DLD1 (cell line): Measurements from ENCODE around the gene THUMPD3.

ENCODE experiments used
- in situ Hi-C: cut with HindIII; loops from 2 replicates; pipeline ENCODE4 v1.10.0; 2017; ENCODE audit warnings: low sequenced_read_pairs

The THUMPD3 gene

DNA sequence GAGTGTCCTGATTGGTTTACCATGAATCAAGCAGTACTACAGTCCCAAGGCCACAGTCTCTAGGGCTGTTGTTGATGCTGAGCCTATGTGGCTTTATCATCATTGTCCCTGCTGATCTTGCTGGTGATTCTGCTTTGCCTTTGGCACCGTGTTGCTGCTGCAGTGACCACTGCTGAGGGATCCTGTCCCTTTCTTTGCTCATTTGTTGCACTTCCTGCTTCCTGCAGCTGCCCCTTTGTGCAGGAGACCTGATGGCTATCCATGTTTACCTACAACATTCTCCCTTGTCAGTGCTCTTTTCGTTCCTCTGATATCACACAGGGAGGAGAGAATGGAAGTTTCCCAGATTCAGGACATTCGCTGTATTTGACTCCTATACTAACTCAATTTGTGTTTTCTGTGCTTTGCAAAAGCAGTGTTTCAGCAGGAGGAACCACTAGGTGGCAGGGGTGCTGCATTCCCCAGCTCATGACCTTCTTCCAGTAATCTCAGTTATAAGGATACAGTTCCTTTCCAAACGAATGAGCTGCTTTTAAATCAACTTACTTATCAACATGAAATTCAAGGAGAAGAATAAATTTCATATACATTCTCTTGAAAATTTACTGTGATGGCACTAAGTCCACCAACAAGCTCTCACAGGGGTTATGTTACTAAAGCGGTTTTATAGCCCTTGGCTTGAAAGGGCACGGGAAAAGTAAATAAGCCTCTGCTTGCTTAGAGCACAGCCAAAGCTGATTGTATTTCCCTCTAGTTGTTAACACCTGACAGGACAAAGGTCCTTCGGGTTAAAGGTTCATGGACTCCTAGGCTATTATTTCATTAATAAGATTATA is 9.7 kb upstream of the THUMPD3 start:
- in situ Hi-C loops: no loop called here

DNA sequence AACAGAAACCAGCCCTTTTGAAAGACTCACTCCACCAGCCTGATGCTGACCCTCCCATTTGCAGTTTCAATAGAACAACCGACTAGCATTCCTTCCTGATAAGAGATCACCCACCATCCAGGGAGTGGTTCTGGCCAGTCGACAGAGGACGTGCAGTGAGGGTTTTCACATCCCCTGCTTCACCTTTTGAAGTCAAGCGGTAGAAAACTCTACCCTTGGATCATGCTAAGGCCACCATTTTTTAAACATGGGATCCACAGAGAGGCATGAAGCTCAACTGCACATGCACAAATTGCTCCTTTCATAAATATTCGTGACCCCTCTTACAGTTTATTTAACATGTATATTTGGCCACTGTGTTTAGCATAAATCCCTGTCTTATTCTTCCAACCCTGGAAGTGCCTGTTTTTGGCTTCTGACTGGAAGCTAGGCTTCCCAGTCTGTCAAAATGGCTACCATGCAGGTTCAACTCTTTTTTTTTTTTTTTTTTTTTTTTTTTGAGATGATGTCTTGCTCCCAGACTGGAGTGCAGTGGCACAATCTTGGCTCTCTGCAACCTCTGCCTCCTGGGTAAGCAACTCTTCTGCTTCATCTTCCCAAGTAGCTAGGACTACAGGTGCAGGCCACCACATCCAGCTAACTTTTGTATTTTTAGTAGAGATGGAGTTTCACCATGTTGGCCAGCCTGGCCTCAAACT is 1.0 kb upstream of the THUMPD3 start:
- in situ Hi-C loops: no loop called here

DNA sequence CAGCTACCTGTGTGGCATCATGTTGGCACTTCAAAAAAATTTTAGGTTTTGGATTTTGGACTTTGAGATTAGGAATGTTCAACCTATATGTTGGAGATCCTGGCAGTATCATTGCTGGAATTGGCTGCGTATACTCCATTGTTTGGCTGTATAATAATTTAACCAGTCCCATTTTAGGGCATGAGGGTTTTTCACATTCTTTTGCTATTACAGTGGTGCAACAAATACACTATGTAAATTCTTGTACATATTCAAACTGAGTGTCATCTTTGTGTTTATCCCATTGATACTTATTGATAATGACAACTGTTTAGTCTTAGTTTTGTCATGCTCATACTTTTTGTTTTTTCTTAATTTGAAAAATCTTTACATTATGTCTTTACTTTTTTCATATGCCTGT is 6.7 kb downstream of the THUMPD3 start:
- in situ Hi-C loops: no loop called here

DNA sequence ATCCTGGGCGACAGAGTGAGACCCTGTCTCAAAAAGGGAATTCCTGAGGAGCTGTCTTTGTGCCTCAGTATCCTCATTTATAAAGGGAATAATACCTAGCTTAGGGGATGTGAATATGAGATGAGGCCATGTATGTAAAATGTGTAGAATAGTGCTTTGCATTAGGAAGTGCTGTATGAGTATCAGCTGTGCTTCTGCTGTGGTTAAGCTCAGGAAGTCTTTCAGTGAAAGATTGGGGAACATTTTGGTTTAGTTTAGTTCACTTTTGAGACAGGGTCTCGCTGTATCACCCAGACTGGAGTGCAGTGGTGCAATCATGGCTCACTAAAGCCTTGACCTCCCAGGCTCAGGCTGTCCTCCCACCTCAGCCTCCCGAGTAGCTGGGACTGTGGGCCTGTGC is 10.6 kb downstream of the THUMPD3 start:
- in situ Hi-C loops: no loop called here

DNA sequence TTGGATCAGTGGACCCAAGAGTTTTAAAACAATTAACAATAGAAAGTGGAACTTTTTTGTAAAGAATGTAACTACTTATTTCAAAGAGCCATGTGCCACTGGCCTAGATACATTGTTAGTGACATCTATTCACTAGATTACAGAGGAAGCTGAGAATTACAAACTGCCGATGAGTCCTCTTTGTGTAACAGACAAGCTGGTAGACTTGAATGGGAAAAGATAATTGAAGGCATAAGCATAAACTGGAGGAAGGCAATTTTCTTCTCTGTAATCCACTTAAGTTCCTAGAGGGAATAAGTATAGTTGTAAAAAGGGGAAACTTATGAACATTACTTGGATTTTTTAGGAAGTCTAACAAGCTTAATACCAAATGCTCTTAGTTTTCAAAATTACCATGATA is 15.1 kb downstream of the THUMPD3 start:
- in situ Hi-C loops: no loop called here

DNA sequence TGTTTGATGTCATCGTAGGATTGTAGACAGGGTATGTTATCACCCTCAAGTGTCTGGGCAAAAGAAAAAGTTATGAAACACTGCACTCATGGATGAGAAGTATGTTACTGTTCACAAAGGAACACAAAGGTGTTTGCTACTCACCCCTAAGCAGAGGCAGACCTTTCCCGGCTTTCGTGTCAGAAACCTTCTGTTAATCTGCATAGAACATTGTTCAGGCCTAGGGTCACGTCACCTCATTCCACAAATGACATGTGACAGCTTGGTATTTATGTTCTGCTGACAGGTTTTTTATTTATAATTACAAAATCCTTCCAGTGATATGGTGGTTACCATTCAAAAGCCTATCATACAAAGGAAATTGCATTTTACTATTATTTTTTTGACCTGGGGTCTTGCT is 16.5 kb downstream of the THUMPD3 start:
- in situ Hi-C loops: no loop called here

DNA sequence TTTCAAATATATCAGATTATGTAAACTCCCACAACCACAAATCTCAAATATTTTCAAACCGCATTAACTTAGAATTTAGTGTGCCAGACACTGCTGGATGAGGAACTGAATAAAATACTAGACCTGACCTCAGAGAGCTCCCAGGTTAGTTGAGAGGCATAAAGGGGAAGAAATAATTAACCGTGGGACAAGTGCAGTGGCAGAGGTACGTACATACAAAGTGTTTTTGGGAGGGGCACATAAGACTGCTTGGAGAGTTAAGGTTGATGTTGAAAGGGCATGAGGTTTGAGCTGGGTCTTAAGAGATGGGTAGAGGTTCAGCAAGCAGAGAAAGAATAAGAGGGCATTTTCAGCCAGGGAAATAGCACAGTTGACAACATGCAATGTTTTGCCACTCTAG is 17.2 kb downstream of the THUMPD3 start:
- in situ Hi-C loops: no loop called here

DNA sequence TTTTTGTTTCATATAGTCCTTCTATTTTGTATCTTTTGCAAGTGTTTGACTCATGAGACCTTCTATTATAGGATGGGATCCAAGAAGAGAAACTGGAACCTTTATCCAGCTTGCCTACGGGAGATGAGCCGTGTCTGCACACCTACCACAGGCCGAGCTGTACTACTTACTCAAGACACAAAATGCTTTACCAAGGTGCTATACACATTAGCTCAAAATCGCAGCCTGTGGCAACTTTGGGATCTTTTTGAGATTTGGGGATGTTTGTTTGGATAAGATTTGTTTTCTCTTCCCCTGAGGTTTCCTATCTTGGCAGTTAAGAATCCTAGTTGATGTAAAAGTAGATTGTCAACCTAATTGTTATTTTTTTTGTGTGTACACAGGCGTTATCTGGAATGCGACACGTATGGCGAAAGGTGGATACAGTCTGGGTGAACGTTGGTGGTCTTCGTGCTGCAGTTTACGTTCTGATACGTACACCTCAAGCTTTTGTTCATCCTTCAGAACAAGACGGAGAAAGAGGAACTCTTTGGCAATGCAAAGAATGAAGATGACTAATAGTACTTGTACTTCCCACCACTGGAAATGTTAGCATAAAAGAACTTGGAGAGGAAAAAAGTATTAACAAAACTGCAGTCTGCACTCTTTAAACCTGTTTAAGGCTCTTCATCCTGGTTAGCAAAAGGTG is 21.4 kb downstream of the THUMPD3 start:
- in situ Hi-C loops: no loop called here

DNA sequence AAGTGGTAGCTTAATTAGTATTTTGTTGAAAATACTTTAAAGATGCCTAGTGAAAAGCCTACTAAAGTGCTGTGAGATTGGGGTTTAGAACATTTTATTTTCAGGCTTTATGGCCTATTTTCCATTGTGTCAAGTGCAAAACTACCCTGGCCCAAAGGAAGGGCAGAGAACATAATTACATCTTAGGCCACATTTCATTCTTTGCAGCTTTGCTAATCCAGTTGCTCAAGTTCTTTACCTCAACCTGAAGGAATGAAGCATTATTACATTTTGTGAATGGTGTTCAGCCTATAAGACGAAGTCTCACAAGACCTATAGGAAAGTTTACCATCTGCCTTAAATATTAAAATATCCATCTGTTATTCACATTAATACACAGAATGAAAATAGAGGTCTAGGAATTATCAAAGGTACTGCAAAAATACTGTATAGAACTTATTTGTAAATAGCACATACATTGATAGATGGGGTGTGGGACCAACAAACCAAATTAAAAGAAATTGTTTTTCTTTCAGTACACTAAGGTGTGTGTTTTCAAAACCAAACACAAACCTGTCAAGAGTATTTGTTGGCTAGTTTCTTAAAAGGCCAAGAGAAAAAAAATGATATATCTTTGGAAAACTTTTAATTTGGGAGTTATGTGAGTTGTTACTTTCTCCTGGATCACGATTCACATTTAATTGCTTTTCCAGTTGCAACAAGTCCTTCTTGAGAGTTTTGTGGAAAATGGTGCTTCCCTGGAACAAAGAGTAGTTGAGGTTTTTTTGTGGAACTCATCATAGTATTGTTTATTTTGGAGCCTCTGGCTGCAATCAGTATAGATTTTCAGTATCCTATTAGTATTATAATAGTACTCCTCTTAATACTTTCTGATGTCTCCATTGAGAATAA is 22.6 kb downstream of the THUMPD3 start:
- in situ Hi-C loops: no loop called here

DNA sequence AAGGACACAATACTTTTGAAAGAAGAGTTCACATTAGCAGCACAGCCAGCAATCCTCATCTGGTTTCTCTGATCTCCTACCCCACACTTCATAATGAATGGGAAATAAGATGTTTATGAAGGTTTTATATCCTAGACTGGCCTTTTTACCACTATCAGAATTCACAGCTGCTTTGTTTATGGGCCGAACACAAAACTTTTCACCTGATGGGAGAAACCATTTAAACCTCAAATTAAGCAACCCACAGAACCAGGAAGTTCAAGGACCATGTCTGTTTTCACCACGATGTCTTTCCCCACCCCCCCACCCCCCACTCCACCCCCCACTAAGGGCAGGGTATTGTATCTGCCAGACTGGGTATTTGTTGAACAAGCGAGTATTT is 23.2 kb downstream of the THUMPD3 start:
- in situ Hi-C loops: no loop called here

DNA sequence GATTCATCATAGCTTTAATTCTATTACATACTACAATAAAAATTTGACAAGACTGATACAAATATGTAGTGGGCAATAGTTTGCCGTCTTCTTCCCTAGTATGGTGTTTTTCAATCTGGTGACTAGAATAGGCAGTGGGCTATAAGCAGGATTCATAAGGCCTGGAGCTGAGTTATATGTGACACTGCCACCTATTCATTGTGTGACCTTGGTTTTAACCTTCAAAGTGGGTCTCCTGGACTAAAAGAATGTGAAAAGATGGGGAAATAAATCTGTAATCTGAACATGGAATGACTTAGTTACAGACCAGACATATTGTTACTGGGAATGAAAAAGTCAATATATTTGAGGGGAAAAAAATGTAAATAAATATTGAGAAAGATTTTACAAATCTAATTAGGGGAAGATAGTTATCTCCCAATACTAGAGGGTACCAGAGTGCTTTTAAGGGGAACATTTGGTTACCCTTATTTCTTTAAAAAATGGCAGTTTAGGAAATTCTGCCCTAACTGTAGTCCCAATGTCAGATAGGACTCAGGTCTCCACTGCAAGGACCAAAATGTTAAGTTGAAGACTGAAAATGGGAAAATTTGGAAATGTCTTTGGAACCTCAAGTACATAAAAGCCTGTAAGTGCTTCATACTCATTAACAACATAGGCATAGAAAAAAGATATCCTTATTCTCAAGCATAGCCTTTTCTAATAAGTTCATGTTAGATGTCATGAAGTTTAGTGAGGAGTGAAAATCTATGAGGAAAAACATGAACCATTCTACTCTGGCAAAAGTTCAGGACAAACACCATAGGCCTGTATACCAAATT is 23.9 kb downstream of the THUMPD3 start:
- in situ Hi-C loops: no loop called here

DNA sequence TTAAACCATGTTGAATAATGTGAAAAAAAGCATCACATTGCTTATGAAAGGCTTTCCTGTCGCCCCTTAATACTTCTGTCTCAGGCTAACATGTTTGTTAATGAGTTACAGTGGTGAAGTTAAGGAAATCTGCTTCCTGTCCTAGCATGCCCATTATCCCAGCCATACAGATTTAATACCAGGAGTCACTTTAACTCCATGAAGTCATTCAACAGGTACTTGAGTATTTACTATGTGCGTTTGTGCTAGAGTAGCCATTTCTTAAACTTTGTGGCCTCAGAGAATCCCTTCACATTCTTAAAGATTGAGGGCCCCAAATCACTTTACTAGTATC is 24.4 kb downstream of the THUMPD3 start:
- in situ Hi-C loops: no loop called here

DNA sequence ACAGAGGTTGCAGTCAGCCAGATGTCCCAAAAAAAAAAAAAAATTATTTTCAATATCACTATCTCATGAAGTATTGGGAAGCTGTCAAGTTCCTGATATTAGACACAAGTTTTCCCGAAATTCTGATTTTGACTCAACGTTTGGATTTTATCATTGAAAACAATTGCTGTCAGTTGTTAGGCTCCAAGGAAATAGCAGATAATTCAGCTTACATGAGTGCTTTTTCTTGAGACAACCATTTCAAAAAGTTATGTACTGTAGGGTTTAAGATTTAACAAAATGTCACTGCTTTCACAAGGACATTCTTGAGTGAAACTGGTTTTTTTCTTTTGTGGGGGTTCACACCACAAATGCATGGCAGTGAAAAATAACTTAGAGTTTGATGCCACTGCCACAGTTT is 25.3 kb downstream of the THUMPD3 start:
- in situ Hi-C loops: no loop called here

DNA sequence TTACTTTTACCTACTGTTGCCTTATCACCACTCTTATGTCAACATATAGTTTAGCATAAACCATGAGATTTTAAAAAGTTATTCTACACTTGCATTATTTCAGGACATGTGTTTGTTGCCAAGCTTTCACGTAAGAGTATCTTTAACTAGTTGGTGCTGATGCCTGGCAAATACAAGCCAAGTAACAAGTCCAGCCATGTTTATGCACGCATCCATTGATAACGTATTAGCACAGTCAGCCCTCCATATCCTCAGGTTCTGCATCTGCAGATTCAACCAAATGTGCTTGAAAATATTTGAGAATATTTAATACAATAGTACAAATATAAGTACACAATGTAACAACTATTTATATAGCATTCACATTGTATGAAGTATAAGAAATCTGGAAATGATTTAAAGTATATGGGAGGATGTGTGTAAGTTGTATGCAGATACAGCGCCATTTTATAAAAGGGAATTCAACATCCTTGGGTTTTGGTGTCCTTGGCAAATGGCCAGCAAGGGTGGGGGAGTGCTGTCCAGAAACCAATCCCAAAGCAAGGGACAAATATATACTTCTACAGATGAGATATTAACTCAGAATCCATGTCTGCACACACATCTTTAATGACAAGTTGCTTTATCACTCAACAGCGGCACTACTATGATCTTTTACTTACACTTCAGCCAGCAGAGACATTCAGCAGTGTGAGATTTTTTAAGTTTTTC is 25.9 kb downstream of the THUMPD3 start:
- in situ Hi-C loops: no loop called here

DNA sequence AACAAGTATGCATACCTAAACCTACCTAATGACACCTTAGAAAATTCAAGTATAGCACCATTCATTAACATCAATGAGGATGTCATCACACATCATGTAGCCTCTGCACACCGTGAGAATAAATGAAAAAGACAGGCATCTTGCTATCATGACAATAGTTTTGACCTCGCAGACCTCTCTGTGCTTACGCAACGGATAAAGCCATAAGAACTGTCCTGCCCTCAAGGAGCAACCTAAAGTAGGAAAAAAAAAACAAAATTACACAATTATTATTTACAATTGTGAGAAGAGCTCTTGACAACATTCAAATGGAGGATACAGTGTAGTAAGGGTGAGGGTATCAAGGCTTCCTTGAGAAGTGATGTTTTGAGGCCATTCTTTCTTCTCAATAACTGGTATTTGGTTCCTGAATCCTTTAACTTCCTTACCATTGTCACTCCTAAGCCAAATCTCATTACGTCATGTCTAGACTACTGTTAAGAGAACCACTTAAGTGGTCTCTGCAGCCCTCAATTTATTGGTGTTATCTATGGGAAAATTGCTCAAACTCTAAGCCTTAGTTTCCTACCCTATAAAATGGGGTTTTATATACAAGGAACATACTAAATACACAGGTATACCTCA is 27.5 kb downstream of the THUMPD3 start:
- in situ Hi-C loops: no loop called here

DNA sequence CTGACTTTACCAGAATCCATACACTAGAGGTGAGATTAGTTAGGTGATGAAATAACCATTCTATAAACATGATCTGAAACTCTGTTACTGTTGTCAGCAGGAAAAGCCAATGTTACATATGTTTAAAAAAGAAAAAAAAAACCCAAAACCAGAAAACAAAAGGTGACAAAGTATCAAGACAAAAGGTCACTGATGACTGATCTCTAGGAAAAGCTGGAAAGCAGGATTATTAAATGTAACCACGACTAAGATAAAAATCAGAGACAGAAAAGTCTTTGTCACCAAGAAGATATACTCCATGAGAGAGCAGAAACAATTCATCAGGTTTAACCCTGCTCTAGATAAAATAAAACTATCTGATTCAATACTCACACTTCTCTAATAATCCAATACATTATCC is 29.2 kb downstream of the THUMPD3 start:
- in situ Hi-C loops: no loop called here

DNA sequence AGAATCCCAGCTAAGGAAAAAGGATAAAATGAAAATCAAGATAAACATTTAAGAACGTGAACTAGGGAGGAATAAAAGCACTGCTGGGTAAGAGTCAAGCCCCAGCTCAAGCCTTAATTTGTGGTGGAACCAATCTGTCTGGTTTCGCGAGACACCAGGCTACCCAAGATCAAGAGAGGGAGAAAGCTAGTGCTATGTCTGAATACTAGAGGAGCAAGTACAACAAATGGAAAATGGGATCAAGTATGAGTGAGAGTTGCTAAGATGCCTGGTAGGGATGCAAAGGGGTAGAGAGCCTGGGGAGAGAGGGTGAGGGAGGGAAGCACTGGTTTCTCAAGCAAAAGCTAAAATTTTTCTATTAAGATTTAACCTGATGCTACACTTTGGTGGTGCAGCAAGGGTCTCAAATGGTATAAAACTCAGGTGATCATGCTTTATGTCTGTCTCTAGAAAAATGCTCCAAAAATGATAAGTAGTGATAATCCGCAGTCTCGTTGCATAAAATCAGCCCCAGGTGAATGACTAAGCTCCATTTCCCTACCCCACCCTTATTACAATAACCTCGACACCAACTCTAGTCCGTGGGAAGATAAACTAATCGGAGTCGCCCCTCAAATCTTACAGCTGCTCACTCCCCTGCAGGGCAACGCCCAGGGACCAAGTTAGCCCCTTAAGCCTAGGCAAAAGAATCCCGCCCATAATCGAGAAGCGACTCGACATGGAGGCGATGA is 32.9 kb downstream of the THUMPD3 start:
- in situ Hi-C loops: no loop called here

DNA sequence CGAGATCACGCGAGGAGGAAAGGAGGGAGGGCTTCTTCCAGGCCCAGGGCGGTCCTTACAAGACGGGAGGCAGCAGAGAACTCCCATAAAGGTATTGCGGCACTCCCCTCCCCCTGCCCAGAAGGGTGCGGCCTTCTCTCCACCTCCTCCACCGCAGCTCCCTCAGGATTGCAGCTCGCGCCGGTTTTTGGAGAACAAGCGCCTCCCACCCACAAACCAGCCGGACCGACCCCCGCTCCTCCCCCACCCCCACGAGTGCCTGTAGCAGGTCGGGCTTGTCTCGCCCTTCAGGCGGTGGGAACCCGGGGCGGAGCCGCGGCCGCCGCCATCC is 33.4 kb downstream of the THUMPD3 start:
- in situ Hi-C loops: no loop called here
